Measurements from ENCODE around the gene GRID1. TPM values are rescaled to one million over a fixed set of nuclear protein-coding genes. Genes with fewer than 3 reads are reported as not detected.

GRID1 gene
- polyA plus RNA-seq, 1 donor (not counting 4 experiments of a cell fraction or from before 2014, with no cell fraction given), result 0.01 TPM

- FAIRE-seq (no peak), DNase-seq (ENCODE audit: low read depth, low spot score) (no peak)
- no peak overlapping the region for H3K27ac ChIP-seq (ENCODE audit: control insufficient read depth, insufficient read depth, low read length)
- H4K20me1 ChIP-seq (ENCODE audit: control insufficient read depth, extremely low read depth, insufficient read depth, low read length), result no peaks in the 10 kb centered on the region
- H3K36me3 ChIP-seq (ENCODE audit: control insufficient read depth in 2 of 2, extremely low read depth in 1 of 2, insufficient read depth in 2 of 2, low read length in 2 of 2), result no peaks in the 10 kb centered on the region
- H3K4me3 ChIP-seq (ENCODE audit: control insufficient read depth in 2 of 3, extremely low read depth in 1 of 3, insufficient read depth in 2 of 3, low read depth in 1 of 3, low read length in 3 of 3), result no peak overlapping the region
- no peak overlapping the region for H3K4me2 ChIP-seq (ENCODE audit: control insufficient read depth, extremely low read depth, insufficient read depth, low read depth, low read length)
- no peak overlapping the region for H3K9ac ChIP-seq (ENCODE audit: control insufficient read depth, extremely low read depth, insufficient read depth, low read length)
- H3K79me2 ChIP-seq (ENCODE audit: control insufficient read depth, insufficient read depth, low read length), result no peaks in the 10 kb centered on the region
- no peaks in the 10 kb centered on the region for H3K4me1 ChIP-seq (ENCODE audit: control insufficient read depth, extremely low read depth, insufficient read depth, low read length)
- H3K9me1 ChIP-seq (ENCODE audit: control insufficient read depth, extremely low read depth, insufficient read depth, low read length), result no peaks in the 10 kb centered on the region
- no peaks in the 10 kb centered on the region for H3K9me3 ChIP-seq (ENCODE audit: control insufficient read depth, low read depth, low read length)
- no peak for TF ChIP-seq EZH2 (IDR thresholded peaks at IDR 0.05; ENCODE audit: low read length)
- TF ChIP-seq, protein P1, sequence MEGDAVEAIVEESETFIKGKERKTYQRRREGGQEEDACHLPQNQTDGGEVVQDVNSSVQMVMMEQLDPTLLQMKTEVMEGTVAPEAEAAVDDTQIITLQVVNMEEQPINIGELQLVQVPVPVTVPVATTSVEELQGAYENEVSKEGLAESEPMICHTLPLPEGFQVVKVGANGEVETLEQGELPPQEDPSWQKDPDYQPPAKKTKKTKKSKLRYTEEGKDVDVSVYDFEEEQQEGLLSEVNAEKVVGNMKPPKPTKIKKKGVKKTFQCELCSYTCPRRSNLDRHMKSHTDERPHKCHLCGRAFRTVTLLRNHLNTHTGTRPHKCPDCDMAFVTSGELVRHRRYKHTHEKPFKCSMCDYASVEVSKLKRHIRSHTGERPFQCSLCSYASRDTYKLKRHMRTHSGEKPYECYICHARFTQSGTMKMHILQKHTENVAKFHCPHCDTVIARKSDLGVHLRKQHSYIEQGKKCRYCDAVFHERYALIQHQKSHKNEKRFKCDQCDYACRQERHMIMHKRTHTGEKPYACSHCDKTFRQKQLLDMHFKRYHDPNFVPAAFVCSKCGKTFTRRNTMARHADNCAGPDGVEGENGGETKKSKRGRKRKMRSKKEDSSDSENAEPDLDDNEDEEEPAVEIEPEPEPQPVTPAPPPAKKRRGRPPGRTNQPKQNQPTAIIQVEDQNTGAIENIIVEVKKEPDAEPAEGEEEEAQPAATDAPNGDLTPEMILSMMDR (optimal IDR thresholded peaks at IDR 0.05 in 1 of 3, IDR thresholded peaks at IDR 0.05 in 1 of 3, conservative IDR thresholded peaks at IDR 0.05 in 1 of 3; ENCODE audit: extremely low read depth in 1 of 3, insufficient read depth in 2 of 3, low read length in 3 of 3), result no peak
- dilution Hi-C loops (cut with MboI; ENCODE audit: extremely low pct_ligation_motif_present, low sequenced_read_pairs), result no loop called here
- H3K27me3 ChIP-seq (ENCODE audit: control insufficient read depth, extremely low read depth, insufficient read depth, low read length), result no peaks in the 10 kb centered on the region
- H2AFZ ChIP-seq (ENCODE audit: control insufficient read depth, low read length), result no peak overlapping the region
Measured at GRCh38 chr10:85789125-85789524, 577.5 kb downstream of the GRID1 start.

DNA sequence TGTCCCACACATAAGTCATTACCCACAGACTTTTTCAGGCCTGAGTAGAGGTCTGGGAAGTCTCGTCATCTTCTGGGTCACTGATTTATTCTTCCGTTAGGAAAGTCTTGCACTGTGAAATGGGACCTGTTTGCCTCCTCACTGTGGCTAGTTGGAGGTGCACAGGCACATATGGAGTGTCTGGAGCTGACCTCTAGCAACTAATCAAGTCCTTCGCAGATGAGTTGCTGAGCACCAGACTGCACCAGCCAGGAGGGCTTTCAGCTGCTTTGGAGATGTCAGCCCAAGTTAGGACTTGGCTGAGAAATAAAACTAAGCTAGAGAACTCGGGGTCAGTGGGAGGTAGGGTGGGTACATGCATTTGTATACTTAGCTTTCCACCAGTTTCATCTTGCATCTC lies 578.0 kb downstream of the GRID1 start:
- no peaks in the 10 kb centered on the region for H3K9me1 ChIP-seq (ENCODE audit: control insufficient read depth, extremely low read depth, insufficient read depth, low read length)
- no peaks in the 10 kb centered on the region for H3K27me3 ChIP-seq (ENCODE audit: control insufficient read depth, extremely low read depth, insufficient read depth, low read length)
- H4K20me1 ChIP-seq (ENCODE audit: control insufficient read depth, extremely low read depth, insufficient read depth, low read length), result no peaks in the 10 kb centered on the region
- TF ChIP-seq, protein P1 (optimal IDR thresholded peaks at IDR 0.05 in 1 of 3, IDR thresholded peaks at IDR 0.05 in 1 of 3, conservative IDR thresholded peaks at IDR 0.05 in 1 of 3; ENCODE audit: extremely low read depth in 1 of 3, insufficient read depth in 2 of 3, low read length in 3 of 3), result no peak
- TF ChIP-seq EZH2 (IDR thresholded peaks at IDR 0.05; ENCODE audit: low read length), result no peak
- DNase-seq (ENCODE audit: low read depth, low spot score), result no peak
- dilution Hi-C loops (cut with MboI; ENCODE audit: extremely low pct_ligation_motif_present, low sequenced_read_pairs), result no loop called here
- H3K4me2 ChIP-seq (ENCODE audit: control insufficient read depth, extremely low read depth, insufficient read depth, low read depth, low read length), result no peak overlapping the region
- H3K27ac ChIP-seq (ENCODE audit: control insufficient read depth, insufficient read depth, low read length), result no peak overlapping the region
- no peak overlapping the region for H3K9ac ChIP-seq (ENCODE audit: control insufficient read depth, extremely low read depth, insufficient read depth, low read length)
- no peaks in the 10 kb centered on the region for H3K36me3 ChIP-seq (ENCODE audit: control insufficient read depth in 2 of 2, extremely low read depth in 1 of 2, insufficient read depth in 2 of 2, low read length in 2 of 2)
- H3K4me1 ChIP-seq (ENCODE audit: control insufficient read depth, extremely low read depth, insufficient read depth, low read length), result no peaks in the 10 kb centered on the region
- no peak for FAIRE-seq
- no peak overlapping the region for H2AFZ ChIP-seq (ENCODE audit: control insufficient read depth, low read length)
- no peaks in the 10 kb centered on the region for H3K79me2 ChIP-seq (ENCODE audit: control insufficient read depth, insufficient read depth, low read length)
- H3K4me3 ChIP-seq (ENCODE audit: control insufficient read depth in 2 of 3, extremely low read depth in 1 of 3, insufficient read depth in 2 of 3, low read depth in 1 of 3, low read length in 3 of 3), result no peak overlapping the region
- no peaks in the 10 kb centered on the region for H3K9me3 ChIP-seq (ENCODE audit: control insufficient read depth, low read depth, low read length)
